ENCODE results near the gene TCERG1L.

TCERG1L gene

GRCh38 chr10:131269776-131270460, 41.6 kb downstream of the TCERG1L start:
- H3K4me3 ChIP-seq (ENCODE audit: control insufficient read depth, low read depth, low read length), result no peak overlapping the region
- no peak for DNase-seq (ENCODE audit: low read depth)
- no peak for TF ChIP-seq CTCF (conservative IDR thresholded peaks at IDR 0.05; ENCODE audit: control insufficient read depth, insufficient read depth, low read depth, low read length)

- no peak for DNase-seq (ENCODE audit: low read depth)
- TF ChIP-seq CTCF (conservative IDR thresholded peaks at IDR 0.05; ENCODE audit: control insufficient read depth, insufficient read depth, low read depth, low read length), result no peak
- no peak overlapping the region for H3K4me3 ChIP-seq (ENCODE audit: control insufficient read depth, low read depth, low read length)
Observed at GRCh38 chr10:131267814-131268095, 43.8 kb downstream of the TCERG1L start.

- TF ChIP-seq CTCF (conservative IDR thresholded peaks at IDR 0.05; ENCODE audit: control insufficient read depth, insufficient read depth, low read depth, low read length), result no peak
Observed at GRCh38 chr10:131266936-131267813, 44.3 kb downstream of the TCERG1L start.

GRCh38 chr10:131264110-131264788, 47.3 kb downstream of the TCERG1L start:
- no peak for TF ChIP-seq CTCF (conservative IDR thresholded peaks at IDR 0.05; ENCODE audit: control insufficient read depth, insufficient read depth, low read depth, low read length)
- DNase-seq (ENCODE audit: low read depth), result no peak
- no peak overlapping the region for H3K4me3 ChIP-seq (ENCODE audit: control insufficient read depth, low read depth, low read length)

More at GRCh38 chr10:131266936-131267813, 44.3 kb downstream of the TCERG1L start:
- DNase-seq (ENCODE audit: low read depth), result no peak
- H3K4me3 ChIP-seq (ENCODE audit: control insufficient read depth, low read depth, low read length), result no peak overlapping the region

GRCh38 chr10:131261890-131262475, 49.5 kb downstream of the TCERG1L start:
- no peak overlapping the region for H3K4me3 ChIP-seq (ENCODE audit: control insufficient read depth, low read depth, low read length)
- DNase-seq (ENCODE audit: low read depth), result no peak
- TF ChIP-seq CTCF (conservative IDR thresholded peaks at IDR 0.05; ENCODE audit: control insufficient read depth, insufficient read depth, low read depth, low read length), result no peak

- DNase-seq (ENCODE audit: low read depth), result no peak
- TF ChIP-seq CTCF (conservative IDR thresholded peaks at IDR 0.05; ENCODE audit: control insufficient read depth, insufficient read depth, low read depth, low read length), result no peak
- H3K4me3 ChIP-seq (ENCODE audit: control insufficient read depth, low read depth, low read length), result no peak overlapping the region
Observed at GRCh38 chr10:131260452-131261211, 50.9 kb downstream of the TCERG1L start.

All from fibroblast of mammary gland (primary cell).